HEK293T (cell line): Measurements from ENCODE around the gene DNAAF3.
"Not testable (repeated sequence)": the region's sequence is repeated elsewhere in the genome, so short reads cannot be mapped to it uniquely, and the experiment has no call there.

ENCODE experiments used
- ARNT ChIP-seq: fragments of 450-650 bp; IDR thresholded peaks from 2 replicates; pipeline ENCODE4 v1.6.1; 2017; ENCODE audit warnings: mild to moderate bottlenecking
- HDGF ChIP-seq: fragments of 450-650 bp; IDR thresholded peaks from 2 replicates; pipeline ENCODE4 v1.6.1; 2017; ENCODE audit warnings: antibody characterized with exemption, borderline replicate concordance

GRCh38 chr19:55202199-55202598 is 35.8 kb upstream of the DNAAF3 start:
- not testable (repeated sequence) for TF ChIP-seq ARNT, HDGF
